Brain microvascular endothelial cell (primary cell): ENCODE results near the gene RBM46.

ENCODE experiments used
- DNase-seq: peaks from one replicate; pipeline ENCODE4 v3.0.0-alpha.2; 2020
- H3K27ac ChIP-seq: fragments of 250-450 bp; sonication (Bioruptor Pico); 2 replicates; pipeline ENCODE4 v1.5.1; 2020; ENCODE audit warnings: mild to moderate bottlenecking, moderate library complexity
- H3K27me3 ChIP-seq: fragments of 250-450 bp; sonication (Bioruptor Pico); replicated peaks from 2 replicates; pipeline ENCODE4 v1.5.1; 2020; ENCODE audit warnings: mild to moderate bottlenecking
- H3K36me3 ChIP-seq: fragments of 250-450 bp; sonication (Bioruptor Pico); replicated peaks from 2 replicates; pipeline ENCODE4 v1.5.1; 2020; ENCODE audit warnings: mild to moderate bottlenecking
- H3K4me3 ChIP-seq: 2 replicates; pipeline ENCODE4 v1.5.1; 2011; ENCODE audit warnings: low read depth, mild to moderate bottlenecking, control low read depth, low read length, moderate library complexity
- CTCF ChIP-seq: IDR thresholded peaks from 2 replicates; pipeline ENCODE4 v1.5.1; 2011; ENCODE audit warnings: low read depth, mild to moderate bottlenecking, moderate library complexity, low read length, control low read depth, inconsistent platforms; ENCODE audit errors: missing control alignments
- in situ Hi-C: cut with HindIII; loops from 2 replicates; pipeline ENCODE4 v1.10.0; 2017; ENCODE audit warnings: low sequenced_read_pairs, low pct_ligation_motif_present

The RBM46 gene

GRCh38 chr4:154807042-154807630, 26.1 kb downstream of the RBM46 start:
- no peaks in the 10 kb centered on the region for H3K36me3 ChIP-seq
- no peak overlapping the region for H3K27ac ChIP-seq
- DNase-seq: no peak
- H3K27me3 ChIP-seq: no peaks in the 10 kb centered on the region
- in situ Hi-C loops: no loop called here
- no peak overlapping the region for H3K4me3 ChIP-seq
- peak; percentile 50 for TF ChIP-seq CTCF

GRCh38 chr4:154818230-154818629, 37.2 kb downstream of the RBM46 start:
- Histone ChIP-seq H3K27me3 (no peaks in the 10 kb centered on the region), H3K4me3 (no peak overlapping the region), H3K36me3 (no peaks in the 10 kb centered on the region), H3K27ac (no peak overlapping the region)
- in situ Hi-C loops: no loop called here
- TF ChIP-seq CTCF: no peak
- no peak for DNase-seq

GRCh38 chr4:154822775-154823174, 41.7 kb downstream of the RBM46 start:
- no peaks in the 10 kb centered on the region for H3K27me3 ChIP-seq
- no peaks in the 10 kb centered on the region for H3K36me3 ChIP-seq
- DNase-seq: no peak
- no peak overlapping the region for H3K4me3 ChIP-seq
- TF ChIP-seq CTCF: no peak
- in situ Hi-C loops: no loop called here
- H3K27ac ChIP-seq: no peak overlapping the region

GRCh38 chr4:154836030-154836429, 55.0 kb downstream of the RBM46 start:
- in situ Hi-C loops: no loop called here
- H3K27me3 ChIP-seq: no peaks in the 10 kb centered on the region
- no peaks in the 10 kb centered on the region for H3K36me3 ChIP-seq
- no peak for DNase-seq
- no peak overlapping the region for H3K4me3 ChIP-seq
- no peak overlapping the region for H3K27ac ChIP-seq
- no peak for TF ChIP-seq CTCF

GRCh38 chr4:154836513-154836912, 55.4 kb downstream of the RBM46 start:
- Histone ChIP-seq H3K27ac (no peak overlapping the region), H3K27me3 (no peaks in the 10 kb centered on the region), H3K36me3 (no peaks in the 10 kb centered on the region), H3K4me3 (no peak overlapping the region)
- no peak for TF ChIP-seq CTCF
- in situ Hi-C loops: no loop called here
- DNase-seq: no peak

- in situ Hi-C loops: no loop called here
- no peaks in the 10 kb centered on the region for H3K36me3 ChIP-seq
- TF ChIP-seq CTCF: no peak
- no peak for DNase-seq
- no peak overlapping the region for H3K27ac ChIP-seq
- no peak overlapping the region for H3K4me3 ChIP-seq
- H3K27me3 ChIP-seq: no peaks in the 10 kb centered on the region
Observed at GRCh38 chr4:154838155-154838554, 57.1 kb downstream of the RBM46 start.
